Measurements from ENCODE around the gene RNU1-4. TPM values are rescaled to one million over a fixed set of nuclear protein-coding genes. Genes with fewer than 3 reads are reported as not detected.
"Not testable (repeated sequence)": the region's sequence is repeated elsewhere in the genome, so short reads cannot be mapped to it uniquely, and the experiment has no call there.

Gene RNU1-4
- total and polyA plus RNA-seq, 2 donors (not counting 3 experiments of a cell fraction or from before 2014, with no cell fraction given), result 206 to 1,319 TPM

- H4K20me1 ChIP-seq (replicated peaks; ENCODE audit: control insufficient read depth, extremely low read depth, insufficient read depth, low read length); POLR2A ChIA-PET; DNase-seq (ENCODE audit: low read depth, low spot score); intact Hi-C loops (cut with micrococcal nuclease); FAIRE-seq; H3K9ac ChIP-seq (replicated peaks; ENCODE audit: extremely low read depth, insufficient read depth, low read length); H3K4me3 ChIP-seq (replicated peaks in 1 of 3; ENCODE audit: insufficient read depth in 1 of 3, low read depth in 1 of 3, low read length in 3 of 3); H3K9me3 ChIP-seq (replicated peaks; ENCODE audit: control insufficient read depth, insufficient read depth, low read length); H3K27me3 ChIP-seq (ENCODE audit: control insufficient read depth in 2 of 2, insufficient read depth in 2 of 2, low read length in 2 of 2); H3K36me3 ChIP-seq (ENCODE audit: control insufficient read depth in 2 of 2, extremely low read depth in 1 of 2, insufficient read depth in 2 of 2, low read length in 2 of 2); H3K4me1 ChIP-seq (ENCODE audit: control insufficient read depth, extremely low read depth, insufficient read depth, low read length); BruUV-seq (replicated peaks); H3K4me2 ChIP-seq (ENCODE audit: insufficient read depth, low read length); H3K9me1 ChIP-seq (replicated peaks; ENCODE audit: control insufficient read depth, extremely low read depth, insufficient read depth, low read length); H3K79me2 ChIP-seq (ENCODE audit: control insufficient read depth, insufficient read depth, low read length); CTCF ChIA-PET; dilution Hi-C loops (cut with MboI; ENCODE audit: extremely low pct_ligation_motif_present, low sequenced_read_pairs); H3K27ac ChIP-seq (ENCODE audit: insufficient read depth, low read depth, low read length); H2AFZ ChIP-seq (ENCODE audit: low read depth, low read length): not testable (repeated sequence)
These were observed 12.5 kb downstream of the RNU1-4 start for GRCh38 chr1:16752770-16753169.

- H3K9me3 ChIP-seq (replicated peaks; ENCODE audit: control insufficient read depth, insufficient read depth, low read length); H3K9me1 ChIP-seq (replicated peaks; ENCODE audit: control insufficient read depth, extremely low read depth, insufficient read depth, low read length); H3K4me2 ChIP-seq (ENCODE audit: insufficient read depth, low read length); DNase-seq (ENCODE audit: low read depth, low spot score); H3K79me2 ChIP-seq (ENCODE audit: control insufficient read depth, insufficient read depth, low read length); H2AFZ ChIP-seq (ENCODE audit: low read depth, low read length); dilution Hi-C loops (cut with MboI; ENCODE audit: extremely low pct_ligation_motif_present, low sequenced_read_pairs); BruUV-seq (replicated peaks); CTCF ChIA-PET; H3K4me3 ChIP-seq (replicated peaks in 1 of 3; ENCODE audit: insufficient read depth in 1 of 3, low read depth in 1 of 3, low read length in 3 of 3); H3K9ac ChIP-seq (replicated peaks; ENCODE audit: extremely low read depth, insufficient read depth, low read length); H3K27ac ChIP-seq (ENCODE audit: insufficient read depth, low read depth, low read length); POLR2A ChIA-PET; FAIRE-seq; H3K4me1 ChIP-seq (ENCODE audit: control insufficient read depth, extremely low read depth, insufficient read depth, low read length); H3K36me3 ChIP-seq (ENCODE audit: control insufficient read depth in 2 of 2, extremely low read depth in 1 of 2, insufficient read depth in 2 of 2, low read length in 2 of 2); H4K20me1 ChIP-seq (replicated peaks; ENCODE audit: control insufficient read depth, extremely low read depth, insufficient read depth, low read length); H3K27me3 ChIP-seq (ENCODE audit: control insufficient read depth in 2 of 2, insufficient read depth in 2 of 2, low read length in 2 of 2); intact Hi-C loops (cut with micrococcal nuclease): not testable (repeated sequence)
These were observed 15.1 kb downstream of the RNU1-4 start for GRCh38 chr1:16755385-16755784.

- CTCF ChIA-PET; H3K9me3 ChIP-seq (replicated peaks; ENCODE audit: control insufficient read depth, insufficient read depth, low read length); H3K36me3 ChIP-seq (ENCODE audit: control insufficient read depth in 2 of 2, extremely low read depth in 1 of 2, insufficient read depth in 2 of 2, low read length in 2 of 2); intact Hi-C loops (cut with micrococcal nuclease); H3K4me2 ChIP-seq (ENCODE audit: insufficient read depth, low read length); FAIRE-seq; H3K9ac ChIP-seq (replicated peaks; ENCODE audit: extremely low read depth, insufficient read depth, low read length); DNase-seq (ENCODE audit: low read depth, low spot score); H3K4me1 ChIP-seq (ENCODE audit: control insufficient read depth, extremely low read depth, insufficient read depth, low read length); H3K27me3 ChIP-seq (ENCODE audit: control insufficient read depth in 2 of 2, insufficient read depth in 2 of 2, low read length in 2 of 2); H2AFZ ChIP-seq (ENCODE audit: low read depth, low read length); POLR2A ChIA-PET; H3K9me1 ChIP-seq (replicated peaks; ENCODE audit: control insufficient read depth, extremely low read depth, insufficient read depth, low read length); H3K4me3 ChIP-seq (replicated peaks in 1 of 3; ENCODE audit: insufficient read depth in 1 of 3, low read depth in 1 of 3, low read length in 3 of 3); H3K27ac ChIP-seq (ENCODE audit: insufficient read depth, low read depth, low read length); H4K20me1 ChIP-seq (replicated peaks; ENCODE audit: control insufficient read depth, extremely low read depth, insufficient read depth, low read length); H3K79me2 ChIP-seq (ENCODE audit: control insufficient read depth, insufficient read depth, low read length); dilution Hi-C loops (cut with MboI; ENCODE audit: extremely low pct_ligation_motif_present, low sequenced_read_pairs); BruUV-seq (replicated peaks): not testable (repeated sequence)
These were observed 15.6 kb downstream of the RNU1-4 start for GRCh38 chr1:16755932-16756331.

- dilution Hi-C loops (cut with MboI; ENCODE audit: extremely low pct_ligation_motif_present, low sequenced_read_pairs); H3K4me2 ChIP-seq (ENCODE audit: insufficient read depth, low read length); H3K4me1 ChIP-seq (ENCODE audit: control insufficient read depth, extremely low read depth, insufficient read depth, low read length); BruUV-seq (replicated peaks); H4K20me1 ChIP-seq (replicated peaks; ENCODE audit: control insufficient read depth, extremely low read depth, insufficient read depth, low read length); intact Hi-C loops (cut with micrococcal nuclease); H3K27me3 ChIP-seq (ENCODE audit: control insufficient read depth in 2 of 2, insufficient read depth in 2 of 2, low read length in 2 of 2); H3K4me3 ChIP-seq (replicated peaks in 1 of 3; ENCODE audit: insufficient read depth in 1 of 3, low read depth in 1 of 3, low read length in 3 of 3); POLR2A ChIA-PET; H3K27ac ChIP-seq (ENCODE audit: insufficient read depth, low read depth, low read length); H2AFZ ChIP-seq (ENCODE audit: low read depth, low read length); H3K79me2 ChIP-seq (ENCODE audit: control insufficient read depth, insufficient read depth, low read length); FAIRE-seq; H3K9me3 ChIP-seq (replicated peaks; ENCODE audit: control insufficient read depth, insufficient read depth, low read length); H3K9ac ChIP-seq (replicated peaks; ENCODE audit: extremely low read depth, insufficient read depth, low read length); DNase-seq (ENCODE audit: low read depth, low spot score); H3K36me3 ChIP-seq (ENCODE audit: control insufficient read depth in 2 of 2, extremely low read depth in 1 of 2, insufficient read depth in 2 of 2, low read length in 2 of 2); H3K9me1 ChIP-seq (replicated peaks; ENCODE audit: control insufficient read depth, extremely low read depth, insufficient read depth, low read length); CTCF ChIA-PET: not testable (repeated sequence)
These were observed 17.3 kb downstream of the RNU1-4 start for GRCh38 chr1:16757574-16757973.
